Panc1 (cell line): ENCODE measurements around the gene PXK.

Source experiments
- CTCF ChIP-seq: fragments of 450-650 bp; IDR thresholded peaks from 2 replicates; pipeline ENCODE4 v1.5.1; 2017; ENCODE audit warnings: mild to moderate bottlenecking
- POLR2AphosphoS5 ChIP-seq: IDR thresholded peaks from 2 replicates; pipeline ENCODE4 v1.6.1; 2012; ENCODE audit warnings: mild to moderate bottlenecking, low read depth, low read length, moderate library complexity
- REST ChIP-seq, 2 experiments: IDR thresholded peaks; 2 replicates each; pipeline ENCODE4 v1.6.1; 2011 to 2012; ENCODE audit warnings: low read depth in 2 of 2, control low read depth in 1 of 2, low read length in 1 of 2, mild to moderate bottlenecking in 1 of 2, moderate library complexity in 1 of 2; ENCODE audit not compliant: insufficient read depth in 1 of 2
- TCF7L2 ChIP-seq: IDR thresholded peaks from 2 replicates; pipeline ENCODE4 v1.6.1; 2011; ENCODE audit warnings: mild to moderate bottlenecking, low read depth, low read length, inconsistent platforms

GRCh38 chr3:58429657-58430056, 97.0 kb downstream of the PXK start:
- TF ChIP-seq CTCF (no peak), POLR2AphosphoS5 (no peak), TCF7L2 (no peak), REST (IDR thresholded peaks at IDR 0.05; ENCODE audit: insufficient read depth in 1 of 2, low read depth in 2 of 2, low read length in 1 of 2) (no peak)
